HG02678 (cell line): ENCODE data around the gene SCP2.

Experiments
- ATAC-seq: cut with Tn5 transposase; IDR thresholded peaks from one replicate; pipeline ENCODE4 v1.9.1; 2021; ENCODE audit warnings: mild to moderate bottlenecking, moderate library complexity; ENCODE audit not compliant: unreplicated experiment

The SCP2 gene

GRCh38 chr1:53066488-53066887 is 139.4 kb downstream of the SCP2 start:
- no peak for ATAC-seq

- no peak for ATAC-seq
These were observed 140.0 kb downstream of the SCP2 start for GRCh38 chr1:53066891-53067738.

GRCh38 chr1:53067886-53068285 is 140.8 kb downstream of the SCP2 start:
- ATAC-seq = no peak

- ATAC-seq = no peak
These were observed 141.4 kb downstream of the SCP2 start for GRCh38 chr1:53068314-53069099.

GRCh38 chr1:53069265-53069662 is 142.2 kb downstream of the SCP2 start:
- no peak for ATAC-seq

GRCh38 chr1:53069663-53070327 is 142.7 kb downstream of the SCP2 start:
- ATAC-seq = no peak

GRCh38 chr1:53070621-53071020 is 143.5 kb downstream of the SCP2 start:
- no peak for ATAC-seq

- no peak for ATAC-seq
These were observed 144.2 kb downstream of the SCP2 start for GRCh38 chr1:53071167-53071865.

GRCh38 chr1:53071915-53072314 is 144.8 kb downstream of the SCP2 start:
- no peak for ATAC-seq

GRCh38 chr1:53073287-53073686 is 146.2 kb downstream of the SCP2 start:
- no peak for ATAC-seq

- ATAC-seq = no peak
These were observed 146.8 kb downstream of the SCP2 start for GRCh38 chr1:53073868-53074311.

GRCh38 chr1:53074313-53075154 is 147.5 kb downstream of the SCP2 start:
- ATAC-seq = no peak

- ATAC-seq = no peak
These were observed 148.1 kb downstream of the SCP2 start for GRCh38 chr1:53075206-53075605.

GRCh38 chr1:53075761-53076163 is 148.7 kb downstream of the SCP2 start:
- ATAC-seq = no peak

GRCh38 chr1:53076165-53076564 is 149.1 kb downstream of the SCP2 start:
- no peak for ATAC-seq

- ATAC-seq = no peak
These were observed 149.9 kb downstream of the SCP2 start for GRCh38 chr1:53076721-53077598.

GRCh38 chr1:53077599-53077965 is 150.5 kb downstream of the SCP2 start:
- ATAC-seq = no peak

- ATAC-seq = no peak
These were observed 151.4 kb downstream of the SCP2 start for GRCh38 chr1:53078333-53079101.
